A673 (cell line): ENCODE results near the gene PLA2G4C. TPM values are rescaled to one million over a fixed set of nuclear protein-coding genes. Genes with fewer than 3 reads are reported as not detected.

Experiments
- BruUV-seq: library from RNA; stranded (reverse); fragments of 400-500 nt; replicated peaks from 2 replicates; lab custom pipeline; 2021; lab: Mats Ljungman, UMichigan
- CTCF ChIA-PET: fragments of 300-600 bp; sonication (Branson Sonifier 250); formaldehyde crosslinking; loops from one replicate; lab custom pipeline; 2022; ENCODE audit warnings: antibody characterized with exemption; lab: Charles Lee
- POLR2A ChIA-PET: fragments of 300-600 bp; sonication (Branson Sonifier 250); formaldehyde crosslinking; loops from one replicate; lab custom pipeline; 2022; ENCODE audit warnings: antibody characterized with exemption; ENCODE audit not compliant: low non-redundant PET; lab: Charles Lee
- DNase-seq: peaks from one replicate; pipeline ENCODE4 v3.0.0-alpha.2; 2015; ENCODE audit warnings: low spot score
- H3K27ac ChIP-seq: fragments of 200-600 bp; sonication (generic); 2 replicates; pipeline ENCODE4 v1.5.1; 2016; ENCODE audit warnings: mixed run types, low read depth, mild to moderate bottlenecking, mixed read lengths, antibody characterized with exemption, low read length; ENCODE audit not compliant: poor library complexity, severe bottlenecking
- H3K27me3 ChIP-seq: fragments of 200-600 bp; sonication (generic); replicated peaks from 2 replicates; pipeline ENCODE4 v1.6.1; 2017; ENCODE audit warnings: mixed run types, low read depth, mild to moderate bottlenecking, mixed read lengths, antibody characterized with exemption, low read length; ENCODE audit not compliant: insufficient read depth, poor library complexity
- H3K36me3 ChIP-seq: fragments of 200-600 bp; sonication (generic); 2 replicates; pipeline ENCODE4 v1.6.1; 2016; ENCODE audit warnings: mixed run types, mild to moderate bottlenecking, mixed read lengths, antibody characterized with exemption, low read length; ENCODE audit not compliant: insufficient read depth, poor library complexity, severe bottlenecking
- H3K4me1 ChIP-seq: fragments of 200-600 bp; sonication (generic); 2 replicates; pipeline ENCODE4 v1.6.1; 2017; ENCODE audit warnings: mixed run types, mild to moderate bottlenecking, mixed read lengths, antibody characterized with exemption, low read length; ENCODE audit not compliant: insufficient read depth, poor library complexity, severe bottlenecking
- H3K4me3 ChIP-seq: fragments of 200-600 bp; sonication (generic); 2 replicates; pipeline ENCODE4 v1.5.1; 2016; ENCODE audit warnings: low read depth, mixed run types, mild to moderate bottlenecking, mixed read lengths, low read length; ENCODE audit not compliant: poor library complexity, severe bottlenecking
- H3K9me3 ChIP-seq: fragments of 200-600 bp; sonication (generic); 2 replicates; pipeline ENCODE4 v1.6.1; 2016; ENCODE audit warnings: mixed run types, low read depth, mild to moderate bottlenecking, mixed read lengths, antibody characterized with exemption, low read length; ENCODE audit not compliant: poor library complexity, severe bottlenecking
- CTCF ChIP-seq: fragments of 300-800, 200-600 bp; sonication (generic); conservative IDR thresholded peaks from 2 replicates; pipeline ENCODE4 v1.5.1; 2017; ENCODE audit warnings: low read depth, mild to moderate bottlenecking, antibody characterized with exemption, low read length, moderate library complexity, mixed read lengths
- EZH2 ChIP-seq: fragments of 200-600 bp; sonication (generic); IDR thresholded peaks from 2 replicates; pipeline ENCODE4 v1.6.1; 2017; ENCODE audit warnings: borderline replicate concordance, low read depth, mild to moderate bottlenecking, mixed read lengths, antibody characterized with exemption, low read length; ENCODE audit not compliant: poor library complexity, severe bottlenecking
- intact Hi-C: fragments of 100-400 bp; cut with micrococcal nuclease; formaldehyde crosslinking; loops from one replicate; pipeline ENCODE4 v1.10.0; 2022; ENCODE audit not compliant: unreplicated experiment
- total RNA-seq: library from RNA; stranded (reverse); gene quantifications from 2 replicates; pipeline ENCODE4 v1.2.3, GENCODE V29; 2021

PLA2G4C gene
- total RNA-seq, 1 experiment from 2014 or later, result 8.2 TPM

DNA sequence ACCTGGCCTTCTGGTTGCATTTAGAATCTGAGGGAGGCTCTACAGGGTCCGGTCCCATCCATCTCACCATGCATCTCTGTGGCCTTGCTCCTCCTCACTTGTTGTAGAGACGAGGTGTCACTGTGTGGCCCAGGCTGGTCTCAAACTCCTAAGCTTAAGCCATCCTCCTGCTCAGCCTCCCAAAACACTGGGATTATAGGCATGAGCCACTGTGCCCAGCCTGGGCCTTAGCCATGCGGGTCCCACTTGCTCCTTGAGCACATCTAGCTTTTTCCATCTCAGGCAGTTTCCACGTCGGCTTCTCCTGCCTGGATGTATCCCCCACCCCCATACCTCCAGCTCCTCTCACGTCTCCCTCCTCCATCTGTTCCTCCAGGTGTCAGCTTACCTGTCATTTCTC lies 106.4 kb downstream of the PLA2G4C start:
- no peak for DNase-seq
- Histone ChIP-seq H3K27ac (no peak overlapping the region), H3K36me3 (no peaks in the 10 kb centered on the region), H3K4me1 (no peaks in the 10 kb centered on the region), H3K4me3 (no peak overlapping the region), H3K27me3 (no peaks in the 10 kb centered on the region), H3K9me3 (no peaks in the 10 kb centered on the region)
- ChIA-PET POLR2A (no interaction called here), CTCF (no interaction called here)
- intact Hi-C loops, result no loop called here
- no TSS peak for BruUV-seq
- TF ChIP-seq CTCF (no peak), EZH2 (no peak)

- no peak for TF ChIP-seq CTCF
- TF ChIP-seq EZH2, result no peak
- Histone ChIP-seq H3K4me1 (no peaks in the 10 kb centered on the region), H3K36me3 (no peaks in the 10 kb centered on the region), H3K27me3 (no peaks in the 10 kb centered on the region), H3K9me3 (no peaks in the 10 kb centered on the region), H3K27ac (no peak overlapping the region), H3K4me3 (no peak overlapping the region)
- POLR2A ChIA-PET, result no interaction called here
- BruUV-seq, result no TSS peak
- intact Hi-C loops, result no loop called here
- CTCF ChIA-PET, result no interaction called here
- no peak for DNase-seq
Measured at GRCh38 chr19:48000846-48001245, 109.8 kb downstream of the PLA2G4C start.

- intact Hi-C loops, result no loop called here
- CTCF ChIA-PET, result no interaction called here
- no peak overlapping the region for H3K27ac ChIP-seq
- POLR2A ChIA-PET, result no interaction called here
- H3K36me3 ChIP-seq, result no peaks in the 10 kb centered on the region
- BruUV-seq, result no TSS peak
- H3K27me3 ChIP-seq, result no peaks in the 10 kb centered on the region
- no peak overlapping the region for H3K4me3 ChIP-seq
- no peak for DNase-seq
- no peaks in the 10 kb centered on the region for H3K9me3 ChIP-seq
- no peak for TF ChIP-seq CTCF
- TF ChIP-seq EZH2, result no peak
- H3K4me1 ChIP-seq, result peaks cover 10% of the 10 kb centered on the region
Measured at GRCh38 chr19:47998800-47999199, 111.8 kb downstream of the PLA2G4C start.

Other genes with a start within 250 kb of the PLA2G4C start
- gene SULT2A1, start 224.5 kb downstream of the PLA2G4C start, total RNA-seq, result not detected in 2 replicates
- not detected in 2 replicates for gene BSPH1, start 118.6 kb downstream of the PLA2G4C start, total RNA-seq
- 0.47 and 1.0 TPM in 2 replicates for gene ELSPBP1, start 116.2 kb downstream of the PLA2G4C start, total RNA-seq
- gene CABP5, start 66.7 kb downstream of the PLA2G4C start, total RNA-seq, result not detected in 2 replicates
- 200 and 204 TPM in 2 replicates for gene LIG1, start 59.5 kb upstream of the PLA2G4C start, total RNA-seq
- gene ZSWIM9, start 59.9 kb upstream of the PLA2G4C start, total RNA-seq, result 12.0 and 15.8 TPM in 2 replicates
- gene CARD8, start 145.1 kb upstream of the PLA2G4C start, total RNA-seq, result 139 and 151 TPM in 2 replicates
- gene ZNF114, start 159.3 kb upstream of the PLA2G4C start, total RNA-seq, result 9.5 and 11.7 TPM in 2 replicates
- gene EMP3, start 214.7 kb upstream of the PLA2G4C start, total RNA-seq, result 170 and 187 TPM in 2 replicates